K562 (cell line): Measurements from ENCODE around the gene ABHD18. TPM values are rescaled to one million over a fixed set of nuclear protein-coding genes. Genes with fewer than 3 reads are reported as not detected.

Source experiments
- DDX20 ChIP-seq: fragments of 450-650 bp; IDR thresholded peaks from 2 replicates; pipeline ENCODE4 v1.6.1; 2016; ENCODE audit warnings: missing genetic modification characterization, low read depth, mild to moderate bottlenecking, missing compliant biosample characterization, moderate library complexity
- EWSR1 ChIP-seq: fragments of 450-650 bp; IDR thresholded peaks from 2 replicates; pipeline ENCODE4 v1.6.1; 2018; ENCODE audit warnings: borderline replicate concordance, mild to moderate bottlenecking, low read depth, moderate library complexity; ENCODE audit not compliant: partially characterized antibody
- GTF2E2 ChIP-seq: fragments of 200-800 bp; sonication (Bioruptor generic); IDR thresholded peaks from 2 replicates; pipeline ENCODE4 v1.6.1; 2016; ENCODE audit warnings: missing genetic modification characterization, missing compliant biosample characterization
- HIVEP1 ChIP-seq: fragments of 250-450 bp; sonication (Bioruptor Pico); IDR thresholded peaks from 2 replicates; pipeline ENCODE4 v1.4.0; 2020; ENCODE audit warnings: mild to moderate bottlenecking
- JUN ChIP-seq, 2 experiments: sonication (generic) in 1 of 2; formaldehyde crosslinking in 1 of 2; IDR thresholded peaks; 2 replicates each; pipeline versions ENCODE4 v1.6.1 to v1.8.0; 2012 to 2022; ENCODE audit warnings: borderline replicate concordance in 2 of 2, mild to moderate bottlenecking in 2 of 2, improper control_type of control experiment in 1 of 2, low read depth in 1 of 2, low read length in 1 of 2, missing genetic modification reagents in 1 of 2
- MBD2 ChIP-seq: sonication (generic); IDR thresholded peaks from 2 replicates; pipeline ENCODE4 v1.6.1; 2016; ENCODE audit warnings: low read depth, borderline replicate concordance
- MIER1 ChIP-seq: fragments of 450-650 bp; IDR thresholded peaks from 2 replicates; pipeline ENCODE4 v1.6.1; 2016; ENCODE audit warnings: antibody characterized with exemption, mild to moderate bottlenecking, low read depth
- SAFB2 ChIP-seq: fragments of 200-400 bp; formaldehyde crosslinking; IDR thresholded peaks from 2 replicates; pipeline ENCODE4 v1.6.1; 2018; ENCODE audit warnings: borderline replicate concordance, low read length, low read depth, moderate library complexity; ENCODE audit not compliant: severe bottlenecking
- SETDB1 ChIP-seq: IDR thresholded peaks from one replicate; pipeline ENCODE4 v1.6.1; 2012; ENCODE audit warnings: low read length, control low read depth, inconsistent platforms
- SRSF3 ChIP-seq: fragments of 200-400 bp; formaldehyde crosslinking; IDR thresholded peaks from 2 replicates; pipeline ENCODE4 v1.6.1; 2016; ENCODE audit warnings: mild to moderate bottlenecking, low read length, moderate library complexity; ENCODE audit not compliant: insufficient read depth
- TCF7L2 ChIP-seq: fragments of 150-350 bp; IDR thresholded peaks from 2 replicates; pipeline ENCODE4 v1.6.1; 2016; ENCODE audit warnings: low read depth, mild to moderate bottlenecking, low read length, moderate library complexity
- WHSC1 ChIP-seq: IDR thresholded peaks from one replicate; pipeline ENCODE4 v1.6.1; 2012; ENCODE audit warnings: low read length, control low read depth, inconsistent platforms
- ZKSCAN8 ChIP-seq: fragments of 200-800 bp; sonication (Bioruptor generic); IDR thresholded peaks from 2 replicates; pipeline ENCODE4 v1.6.1; 2016; ENCODE audit warnings: missing genetic modification characterization, missing compliant biosample characterization
- ZNF232 ChIP-seq: sonication (generic); formaldehyde crosslinking; IDR thresholded peaks from 2 replicates; pipeline ENCODE4 v1.8.0; 2022; ENCODE audit warnings: mild to moderate bottlenecking, missing genetic modification reagents
- ZNF695 ChIP-seq: fragments of 450-650 bp; formaldehyde crosslinking; IDR thresholded peaks from 2 replicates; pipeline ENCODE4 v1.4.0; 2020; ENCODE audit warnings: mild to moderate bottlenecking, moderate library complexity
- polyA plus RNA-seq, 8 experiments: library from polyadenylated mRNA; depleted of rRNA in 4 of 8; stranded (reverse) in 5 of 8; unstranded in 3 of 8; fragments of >200 nt; fragmentation: Nextera tagmentation in 2 of 8; fragmentation: Illumina TruSeq in 1 of 8; extraction: Ambion mirVana in 2 of 8; extraction: Trizol in 1 of 8; gene quantifications; 2 replicates each; pipeline versions ENCODE4 v1.2.1 to v1.2.3, GENCODE V29; 2011 to 2014; ENCODE audit warnings: inconsistent platforms in 1 of 8, missing spikeins in 1 of 8
- total RNA-seq, 7 experiments: library from RNA; depleted of rRNA in 6 of 7; stranded (reverse); fragments of >200 nt in 6 of 7; fragmentation: Illumina TruSeq in 2 of 7; extraction: Trizol in 2 of 7; gene quantifications; 2 replicates each; pipeline versions ENCODE4 v1.2.1 to v1.2.3, GENCODE V29; 2011 to 2021; ENCODE audit warnings: low replicate concordance in 1 of 7
- TF ChIP-seq, protein P1 (sequence below): fragments of 450-650 bp; IDR thresholded peaks from 2 replicates; pipeline ENCODE4 v1.6.1; 2018; ENCODE audit not compliant: partially characterized antibody
- TF ChIP-seq, protein P2 (sequence below), 2 experiments: fragments of 450-650 bp; conservative IDR thresholded peaks; 2 replicates each; pipeline ENCODE4 v1.6.1; 2017; ENCODE audit warnings: mild to moderate bottlenecking in 2 of 2, moderate library complexity in 2 of 2
- TF ChIP-seq, protein P3 (sequence below): fragments of 250-450 bp; sonication (Bioruptor Pico); IDR thresholded peaks from 2 replicates; pipeline ENCODE4 v1.5.0; 2021; ENCODE audit warnings: mild to moderate bottlenecking, moderate library complexity

ABHD18 gene
- total and polyA plus RNA-seq, 9 of the 15 experiments (the other 6 are each of a cell fraction or from before 2014, with no cell fraction given): 6.1 to 25.0 (median 16.0) TPM

- TF ChIP-seq, protein P1, sequence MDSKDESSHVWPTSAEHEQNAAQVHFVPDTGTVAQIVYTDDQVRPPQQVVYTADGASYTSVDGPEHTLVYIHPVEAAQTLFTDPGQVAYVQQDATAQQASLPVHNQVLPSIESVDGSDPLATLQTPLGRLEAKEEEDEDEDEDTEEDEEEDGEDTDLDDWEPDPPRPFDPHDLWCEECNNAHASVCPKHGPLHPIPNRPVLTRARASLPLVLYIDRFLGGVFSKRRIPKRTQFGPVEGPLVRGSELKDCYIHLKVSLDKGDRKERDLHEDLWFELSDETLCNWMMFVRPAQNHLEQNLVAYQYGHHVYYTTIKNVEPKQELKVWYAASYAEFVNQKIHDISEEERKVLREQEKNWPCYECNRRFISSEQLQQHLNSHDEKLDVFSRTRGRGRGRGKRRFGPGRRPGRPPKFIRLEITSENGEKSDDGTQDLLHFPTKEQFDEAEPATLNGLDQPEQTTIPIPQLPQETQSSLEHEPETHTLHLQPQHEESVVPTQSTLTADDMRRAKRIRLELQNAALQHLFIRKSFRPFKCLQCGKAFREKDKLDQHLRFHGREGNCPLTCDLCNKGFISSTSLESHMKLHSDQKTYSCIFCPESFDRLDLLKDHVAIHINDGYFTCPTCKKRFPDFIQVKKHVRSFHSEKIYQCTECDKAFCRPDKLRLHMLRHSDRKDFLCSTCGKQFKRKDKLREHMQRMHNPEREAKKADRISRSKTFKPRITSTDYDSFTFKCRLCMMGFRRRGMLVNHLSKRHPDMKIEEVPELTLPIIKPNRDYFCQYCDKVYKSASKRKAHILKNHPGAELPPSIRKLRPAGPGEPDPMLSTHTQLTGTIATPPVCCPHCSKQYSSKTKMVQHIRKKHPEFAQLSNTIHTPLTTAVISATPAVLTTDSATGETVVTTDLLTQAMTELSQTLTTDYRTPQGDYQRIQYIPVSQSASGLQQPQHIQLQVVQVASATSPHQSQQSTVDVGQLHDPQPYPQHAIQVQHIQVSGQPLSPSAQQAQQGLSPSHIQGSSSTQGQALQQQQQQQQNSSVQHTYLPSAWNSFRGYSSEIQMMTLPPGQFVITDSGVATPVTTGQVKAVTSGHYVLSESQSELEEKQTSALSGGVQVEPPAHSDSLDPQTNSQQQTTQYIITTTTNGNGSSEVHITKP: peak; percentile 12
- TF ChIP-seq SETDB1: no peak
- 0 out of 2 replicates have a peak, but pooled peaks have one; percentile 51 for TF ChIP-seq SRSF3
- TF ChIP-seq ZKSCAN8 (CRISPR knock-in tag): no peak
- TF ChIP-seq ZNF695 (CRISPR knock-in tag): no peak
- no peak for TF ChIP-seq MIER1
- TF ChIP-seq GTF2E2: peak; percentile 78
- no peak for TF ChIP-seq DDX20 (tag)
- TF ChIP-seq, protein P2, sequence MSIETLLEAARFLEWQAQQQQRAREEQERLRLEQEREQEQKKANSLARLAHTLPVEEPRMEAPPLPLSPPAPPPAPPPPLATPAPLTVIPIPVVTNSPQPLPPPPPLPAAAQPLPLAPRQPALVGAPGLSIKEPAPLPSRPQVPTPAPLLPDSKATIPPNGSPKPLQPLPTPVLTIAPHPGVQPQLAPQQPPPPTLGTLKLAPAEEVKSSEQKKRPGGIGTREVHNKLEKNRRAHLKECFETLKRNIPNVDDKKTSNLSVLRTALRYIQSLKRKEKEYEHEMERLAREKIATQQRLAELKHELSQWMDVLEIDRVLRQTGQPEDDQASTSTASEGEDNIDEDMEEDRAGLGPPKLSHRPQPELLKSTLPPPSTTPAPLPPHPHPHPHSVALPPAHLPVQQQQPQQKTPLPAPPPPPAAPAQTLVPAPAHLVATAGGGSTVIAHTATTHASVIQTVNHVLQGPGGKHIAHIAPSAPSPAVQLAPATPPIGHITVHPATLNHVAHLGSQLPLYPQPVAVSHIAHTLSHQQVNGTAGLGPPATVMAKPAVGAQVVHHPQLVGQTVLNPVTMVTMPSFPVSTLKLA (conservative IDR thresholded peaks at IDR 0.05): peak; percentile 52 to 76; a peak in 3 of 4 replicates
- TF ChIP-seq JUN (IDR thresholded peaks at IDR 0.05; ENCODE audit: borderline replicate concordance, low read depth, low read length): no peak
- no peak for TF ChIP-seq JUN (CRISPR knock-in tag; IDR thresholded peaks at IDR 0.05; ENCODE audit: borderline replicate concordance)
- TF ChIP-seq SAFB2: no peak
- TF ChIP-seq MBD2: no peak
- TF ChIP-seq HIVEP1 (CRISPR knock-in tag): no peak
- TF ChIP-seq, protein P3, sequence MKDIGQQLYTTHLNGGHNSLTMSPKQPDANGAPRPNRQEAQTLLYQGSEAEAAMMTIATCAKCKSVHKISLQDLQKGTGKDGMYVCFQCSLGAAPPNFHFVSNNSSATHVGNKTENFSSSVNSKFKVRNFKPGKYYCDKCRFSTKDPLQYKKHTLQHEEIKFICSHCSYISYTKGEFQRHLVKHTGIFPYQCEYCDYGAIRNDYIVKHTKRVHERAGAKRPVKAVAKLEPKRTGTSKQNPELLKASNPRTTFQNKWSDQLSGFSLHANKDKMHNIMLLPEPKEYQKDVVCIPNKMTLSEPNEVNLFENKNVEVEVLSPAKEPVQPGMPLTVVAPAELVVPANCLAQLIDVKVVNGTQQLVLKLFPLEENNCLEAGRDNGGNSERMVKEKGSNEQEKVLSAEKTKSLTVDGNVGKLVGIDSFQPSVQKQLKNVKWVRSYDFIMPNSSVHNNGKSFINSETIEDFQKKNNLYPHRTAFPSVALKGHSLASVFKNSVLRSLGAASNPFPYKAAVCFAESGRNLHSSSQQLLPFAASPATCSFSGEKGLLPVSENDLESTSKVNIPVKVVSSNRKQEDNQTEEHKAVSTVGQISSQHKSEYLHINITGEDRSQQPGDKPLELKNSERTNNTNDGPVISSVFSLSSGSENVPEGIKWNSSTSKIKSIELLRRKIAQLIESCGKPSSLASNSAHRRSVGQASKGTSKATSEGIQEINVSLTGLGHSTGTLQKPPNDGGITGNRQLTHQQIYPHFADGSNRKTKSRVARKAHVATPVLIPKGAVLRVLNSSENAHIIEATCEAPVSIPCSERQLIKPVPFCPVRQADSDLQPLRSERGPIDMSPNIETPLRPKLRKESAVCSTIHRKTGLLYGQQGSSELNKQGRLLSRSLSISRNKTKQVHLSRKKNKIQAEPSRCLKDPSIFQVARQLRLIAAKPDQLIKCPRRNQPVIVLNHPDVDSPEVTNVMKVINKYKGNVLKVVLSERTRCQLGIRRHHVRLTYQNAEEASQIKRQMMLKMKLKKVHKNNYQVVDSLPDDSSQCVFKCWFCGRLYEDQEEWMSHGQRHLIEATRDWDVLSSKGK (CRISPR knock-in tag): no peak
- no peak for TF ChIP-seq WHSC1
- TF ChIP-seq EWSR1: no peak
- no peak for TF ChIP-seq ZNF232 (CRISPR knock-in tag)
- no peak for TF ChIP-seq TCF7L2
Measured at GRCh38 chr4:128060699-128061565, 95.7 kb downstream of the ABHD18 start, which contains the start of gene LARP1B (continued).
